Adrenal gland (tissue), 5 donors: ENCODE measurements around the gene OR2A42.
"Not testable (repeated sequence)": the region's sequence is repeated elsewhere in the genome, so short reads cannot be mapped to it uniquely, and the experiment has no call there.

Experiments
- POLR2A ChIP-seq, 2 donors: fragments of 450-650 bp; IDR thresholded peaks; one replicate each; pipeline ENCODE4 v1.6.1; 2017; ENCODE audit warnings: antibody characterized with exemption in 2 of 2, mild to moderate bottlenecking in 2 of 2, moderate library complexity in 1 of 2
- TF ChIP-seq, protein P1 (sequence below), 6 experiments: fragments of 450-650 bp in 4 of 6; fragments of 200-600 bp in 2 of 6; sonication (generic) in 1 of 6; IDR thresholded peaks; 1 replicate in 5 of 6; 2 replicates in 1 of 6; pipeline versions ENCODE4 v1.5.1 to v1.8.0; 2016 to 2021; ENCODE audit warnings: antibody characterized with exemption in 6 of 6, mild to moderate bottlenecking in 2 of 6, moderate library complexity in 1 of 6
- donor health status: DM: no; HTN: no; CAD: no.

DNA sequence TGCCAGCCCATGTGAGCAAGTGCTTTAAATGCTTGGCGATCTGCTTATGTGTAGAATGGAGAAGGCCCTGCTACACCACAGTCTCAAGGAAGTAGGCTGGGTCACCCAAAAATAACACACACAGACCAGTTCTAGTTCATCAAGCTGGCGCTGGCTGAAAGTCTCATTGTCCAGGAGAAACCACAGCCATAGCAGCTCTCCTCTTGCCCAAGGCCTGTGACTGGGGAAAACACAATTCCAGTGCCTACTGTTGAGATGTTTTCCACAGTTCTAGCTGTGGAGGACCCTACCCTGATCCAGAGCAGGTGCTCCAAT lies 60.3 kb downstream of the OR2A42 start:
- TF ChIP-seq, protein P1, sequence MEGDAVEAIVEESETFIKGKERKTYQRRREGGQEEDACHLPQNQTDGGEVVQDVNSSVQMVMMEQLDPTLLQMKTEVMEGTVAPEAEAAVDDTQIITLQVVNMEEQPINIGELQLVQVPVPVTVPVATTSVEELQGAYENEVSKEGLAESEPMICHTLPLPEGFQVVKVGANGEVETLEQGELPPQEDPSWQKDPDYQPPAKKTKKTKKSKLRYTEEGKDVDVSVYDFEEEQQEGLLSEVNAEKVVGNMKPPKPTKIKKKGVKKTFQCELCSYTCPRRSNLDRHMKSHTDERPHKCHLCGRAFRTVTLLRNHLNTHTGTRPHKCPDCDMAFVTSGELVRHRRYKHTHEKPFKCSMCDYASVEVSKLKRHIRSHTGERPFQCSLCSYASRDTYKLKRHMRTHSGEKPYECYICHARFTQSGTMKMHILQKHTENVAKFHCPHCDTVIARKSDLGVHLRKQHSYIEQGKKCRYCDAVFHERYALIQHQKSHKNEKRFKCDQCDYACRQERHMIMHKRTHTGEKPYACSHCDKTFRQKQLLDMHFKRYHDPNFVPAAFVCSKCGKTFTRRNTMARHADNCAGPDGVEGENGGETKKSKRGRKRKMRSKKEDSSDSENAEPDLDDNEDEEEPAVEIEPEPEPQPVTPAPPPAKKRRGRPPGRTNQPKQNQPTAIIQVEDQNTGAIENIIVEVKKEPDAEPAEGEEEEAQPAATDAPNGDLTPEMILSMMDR (IDR thresholded peaks at IDR 0.05), result not testable (repeated sequence)
- TF ChIP-seq POLR2A (IDR thresholded peaks at IDR 0.05), result not testable (repeated sequence)
